C4-2B (cell line): ENCODE measurements around the gene LIX1.

Source experiments
- H3K27ac ChIP-seq: fragments of 450-650 bp; 2 replicates; pipeline ENCODE4 v1.5.1; 2017
- CTCF ChIP-seq: fragments of 450-650 bp; conservative IDR thresholded peaks from 2 replicates; pipeline ENCODE4 v1.5.1; 2017; ENCODE audit warnings: mild to moderate bottlenecking
- ZFX ChIP-seq: fragments of 450-650 bp; IDR thresholded peaks from 2 replicates; pipeline ENCODE4 v1.6.1; 2017

The LIX1 gene

GRCh38 chr5:97105501-97106215 lies 36.8 kb downstream of the LIX1 start:
- TF ChIP-seq CTCF: no peak
- TF ChIP-seq ZFX: no peak
- no peak overlapping the region for H3K27ac ChIP-seq

- no peak overlapping the region for H3K27ac ChIP-seq
- no peak for TF ChIP-seq CTCF
- no peak for TF ChIP-seq ZFX
Observed at GRCh38 chr5:97102010-97102470, 40.4 kb downstream of the LIX1 start.

DNA sequence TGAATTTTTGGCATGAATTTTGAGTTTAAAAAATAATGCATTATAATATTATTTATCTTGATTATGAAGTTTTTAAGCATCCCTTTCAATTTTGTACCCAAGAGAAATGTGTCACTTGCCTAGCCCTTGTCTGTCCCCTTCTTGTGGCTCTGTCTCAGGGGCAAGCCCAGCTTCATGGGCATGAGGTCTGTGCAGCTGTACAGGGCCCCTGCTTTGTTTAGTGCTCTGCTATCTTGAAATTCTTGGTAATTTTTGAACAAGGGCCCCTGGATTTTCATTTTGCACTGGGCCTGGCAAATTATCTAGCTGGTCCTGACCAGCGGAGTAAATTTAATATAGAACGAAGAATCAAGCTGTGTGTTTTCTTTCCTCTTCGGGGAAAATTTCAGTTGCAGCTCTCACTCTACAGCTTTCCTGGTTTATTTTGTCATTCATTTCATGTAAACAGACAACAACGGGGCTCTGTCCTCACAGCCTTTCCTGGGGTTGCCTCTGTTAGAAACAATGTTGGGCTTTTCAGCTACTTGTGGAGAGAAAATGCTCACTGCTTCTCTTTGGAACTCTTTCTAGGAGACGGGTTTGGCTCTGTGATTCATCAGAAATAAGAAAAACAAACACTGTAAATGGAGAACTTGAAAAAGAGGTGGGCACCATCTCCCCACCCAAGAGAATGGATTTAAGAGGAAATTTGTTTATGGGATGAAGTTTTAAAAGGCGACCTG lies 41.1 kb downstream of the LIX1 start:
- H3K27ac ChIP-seq: no peak overlapping the region
- no peak for TF ChIP-seq ZFX
- no peak for TF ChIP-seq CTCF

DNA sequence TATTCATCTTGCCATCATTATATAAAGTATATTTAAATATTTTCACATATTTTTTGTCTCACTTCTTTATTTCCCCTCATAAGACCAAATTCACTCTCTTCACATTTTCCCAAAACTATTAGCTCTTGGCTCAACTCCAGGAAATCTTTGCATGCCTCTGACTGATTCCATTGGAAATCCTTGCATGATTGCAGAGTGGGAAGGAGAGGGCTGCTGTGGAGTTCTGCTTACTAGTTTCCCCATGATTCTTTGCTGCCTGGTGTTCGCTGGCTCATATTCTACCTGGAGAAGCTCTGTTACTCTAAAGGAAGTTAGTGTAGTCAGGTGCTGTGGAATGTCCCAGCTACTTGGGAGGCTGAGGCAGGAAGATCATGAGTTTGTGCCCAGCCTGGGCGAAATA lies 41.9 kb downstream of the LIX1 start:
- H3K27ac ChIP-seq: no peak overlapping the region
- no peak for TF ChIP-seq CTCF
- TF ChIP-seq ZFX: no peak

DNA sequence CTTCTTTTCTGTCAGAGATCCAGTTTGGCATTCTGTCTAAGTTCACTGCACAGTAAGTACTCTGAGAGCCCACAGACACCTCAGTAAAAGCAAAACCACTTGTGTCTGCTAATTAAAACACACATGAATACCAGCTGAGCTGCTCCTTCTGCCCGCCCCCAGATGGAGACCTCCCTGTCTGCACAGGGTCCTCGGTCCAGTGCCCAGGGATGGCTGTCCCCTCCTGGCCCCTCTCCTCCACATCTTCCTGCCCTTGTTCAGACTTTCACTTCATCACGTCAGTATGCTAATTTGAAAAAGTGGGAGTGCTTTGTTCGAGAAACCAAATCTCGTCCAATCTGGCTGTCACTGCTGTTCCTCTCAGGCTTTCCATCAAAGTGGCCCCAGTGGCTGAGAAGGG lies 43.5 kb downstream of the LIX1 start:
- TF ChIP-seq ZFX (no peak), CTCF (no peak)
- no peak overlapping the region for H3K27ac ChIP-seq

GRCh38 chr5:97097326-97098230 lies 44.8 kb downstream of the LIX1 start:
- no peak overlapping the region for H3K27ac ChIP-seq
- TF ChIP-seq ZFX (no peak), CTCF (no peak)

DNA sequence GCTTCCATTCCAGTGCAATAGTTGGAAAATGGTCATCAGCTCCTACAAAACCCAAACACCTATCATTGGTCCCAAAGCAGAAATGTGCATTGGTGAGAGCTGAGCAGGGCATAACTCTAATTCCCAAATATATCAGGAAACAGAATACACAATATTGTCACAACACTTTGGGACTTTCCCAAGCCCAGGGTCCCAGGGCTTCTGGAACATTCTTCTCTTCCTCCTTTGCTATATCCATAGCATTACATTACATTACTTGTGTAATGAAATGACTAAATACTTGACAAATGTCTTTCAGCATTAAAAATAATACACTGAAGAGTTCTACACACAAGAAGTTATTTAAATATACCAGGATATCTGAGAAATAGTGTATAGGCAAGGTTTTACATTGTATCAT lies 45.6 kb downstream of the LIX1 start:
- H3K27ac ChIP-seq: no peak overlapping the region
- TF ChIP-seq ZFX (no peak), CTCF (no peak)
